Activated CD8-positive, alpha-beta memory T cell treated with anti-CD3 and anti-CD28 coated beads for 36 hours (primary cell): ENCODE measurements around the gene MEGF6. TPM values are rescaled to one million over a fixed set of nuclear protein-coding genes. Genes with fewer than 3 reads are reported as not detected.
"Not testable (repeated sequence)": the region's sequence is repeated elsewhere in the genome, so short reads cannot be mapped to it uniquely, and the experiment has no call there.

Experiments used
- CTCF ChIA-PET: fragments of 350-600 bp; sonication (Branson Sonifier 250); formaldehyde crosslinking; loops from one replicate; lab custom pipeline; 2021; ENCODE audit warnings: antibody characterized with exemption; lab: Charles Lee
- POLR2A ChIA-PET: fragments of 350-600 bp; sonication (Branson Sonifier 250); formaldehyde crosslinking; loops from one replicate; lab custom pipeline; 2021; ENCODE audit warnings: antibody characterized with exemption; lab: Charles Lee
- total RNA-seq, 2 experiments: library from RNA; stranded (reverse); gene quantifications; one replicate each; pipeline ENCODE4 v1.2.3, GENCODE V29; 2021

MEGF6 gene
- total RNA-seq, 2 experiments from 2014 or later, result 1.3 to 1.6 TPM

DNA sequence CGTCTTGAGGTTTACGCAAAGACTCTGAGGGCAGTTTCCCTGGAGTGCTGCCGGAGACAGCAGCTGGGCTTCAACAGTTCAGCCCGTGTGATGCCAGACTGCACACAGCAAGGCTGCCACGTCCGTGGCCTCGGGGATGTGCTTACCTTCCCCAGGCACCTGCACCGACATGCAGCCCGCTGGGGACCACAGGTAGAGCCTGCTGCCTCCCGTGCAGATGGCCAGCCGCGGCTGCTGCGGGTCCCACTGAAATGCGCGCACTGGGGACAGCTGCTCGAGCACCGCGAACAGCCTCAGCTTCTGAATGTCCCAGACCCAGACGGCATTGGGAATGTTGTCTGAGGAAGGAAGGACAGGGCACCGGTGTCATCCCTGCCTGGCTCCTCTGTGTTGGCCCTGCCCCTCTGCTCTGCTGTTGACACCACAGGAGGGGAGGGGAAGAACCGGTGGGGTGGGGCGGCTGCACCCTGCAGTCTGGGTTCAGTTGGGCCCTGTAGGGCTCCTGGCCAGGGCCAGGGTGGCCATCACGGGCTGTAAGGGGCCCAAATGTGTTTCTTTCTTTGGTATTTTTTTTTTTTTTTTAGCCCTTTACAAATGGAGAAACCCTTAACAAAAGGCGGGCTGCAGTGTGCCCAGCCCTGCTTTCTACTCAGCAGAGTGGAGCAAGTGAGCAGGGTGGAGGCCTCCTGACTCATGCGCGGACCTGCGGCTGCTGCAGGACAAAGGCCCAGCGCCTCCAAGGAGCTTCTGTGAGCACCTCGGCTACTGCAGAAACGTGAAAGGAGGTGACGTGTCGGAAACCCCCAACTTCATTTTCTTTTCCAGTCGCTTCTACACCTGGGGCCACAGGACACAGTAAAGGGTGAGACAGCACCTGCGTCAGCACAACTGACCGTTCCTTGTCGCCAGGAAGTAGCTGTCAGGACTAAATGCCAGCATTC, 20.3 kb upstream of the MEGF6 start:
- ChIA-PET CTCF (interaction anchor here (1.2 kb wide), 1 partner anchor 12 kb away, joined by 3 read pairs; no protein-coding TSS in a partner anchor), POLR2A (no interaction called here)

DNA sequence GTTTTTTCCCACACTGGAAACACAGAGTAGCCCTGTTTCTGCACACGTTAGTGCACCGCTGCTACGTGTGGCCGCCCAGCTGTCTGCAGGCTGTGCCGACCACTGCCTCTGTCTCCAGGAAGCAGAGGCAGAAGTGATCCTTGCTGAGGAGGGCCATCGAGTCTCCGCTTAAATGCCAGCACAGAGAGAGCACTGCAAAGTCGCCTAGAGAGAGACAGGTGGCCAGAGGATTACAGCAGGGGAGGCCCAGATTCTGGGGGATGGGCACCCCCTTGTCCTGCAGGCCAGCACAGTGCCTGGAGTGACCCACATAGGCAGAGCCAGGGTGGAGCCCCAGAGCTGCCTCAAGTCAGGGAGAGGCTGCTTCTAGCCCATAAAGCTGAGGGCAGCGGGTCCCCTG, 19.6 kb upstream of the MEGF6 start:
- CTCF ChIA-PET, result no interaction called here
- POLR2A ChIA-PET, result no interaction called here

GRCh38 chr1:3630161-3630611, 18.9 kb upstream of the MEGF6 start:
- POLR2A ChIA-PET, result no interaction called here
- CTCF ChIA-PET, result interaction anchor here (0.8 to 2.2 kb wide), 2 partner anchors 139 to 177 kb away, joined by 3 to 8 read pairs; no protein-coding TSS in a partner anchor

GRCh38 chr1:3629561-3630160, 18.4 kb upstream of the MEGF6 start:
- ChIA-PET CTCF (interaction anchor here (0.8 to 2.2 kb wide), 2 partner anchors 139 to 177 kb away, joined by 3 to 8 read pairs; no protein-coding TSS in a partner anchor), POLR2A (no interaction called here)

DNA sequence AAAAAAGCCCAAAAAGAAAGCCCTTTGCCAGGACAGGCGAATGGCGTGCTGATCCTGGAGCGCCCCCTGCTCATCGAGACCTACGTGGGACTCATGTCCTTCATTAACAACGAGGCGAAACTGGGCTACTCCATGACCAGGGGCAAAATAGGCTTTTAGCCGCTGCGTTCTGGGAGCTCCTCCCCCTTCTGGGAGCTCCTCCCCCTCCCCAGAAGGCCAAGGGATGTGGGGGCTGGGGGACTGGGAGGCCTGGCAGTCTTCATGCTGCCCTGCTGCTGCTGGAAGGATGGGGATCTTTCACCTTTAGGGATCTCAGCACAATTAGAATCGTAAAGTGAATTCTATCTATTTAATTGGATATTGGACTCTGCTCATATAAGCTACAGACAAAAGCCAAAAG, 17.1 kb upstream of the MEGF6 start:
- ChIA-PET POLR2A (no interaction called here), CTCF (interaction anchor here (1.2 to 2.2 kb wide), 2 partner anchors 9 to 175 kb away, joined by 5 to 8 read pairs; no protein-coding TSS in a partner anchor)

DNA sequence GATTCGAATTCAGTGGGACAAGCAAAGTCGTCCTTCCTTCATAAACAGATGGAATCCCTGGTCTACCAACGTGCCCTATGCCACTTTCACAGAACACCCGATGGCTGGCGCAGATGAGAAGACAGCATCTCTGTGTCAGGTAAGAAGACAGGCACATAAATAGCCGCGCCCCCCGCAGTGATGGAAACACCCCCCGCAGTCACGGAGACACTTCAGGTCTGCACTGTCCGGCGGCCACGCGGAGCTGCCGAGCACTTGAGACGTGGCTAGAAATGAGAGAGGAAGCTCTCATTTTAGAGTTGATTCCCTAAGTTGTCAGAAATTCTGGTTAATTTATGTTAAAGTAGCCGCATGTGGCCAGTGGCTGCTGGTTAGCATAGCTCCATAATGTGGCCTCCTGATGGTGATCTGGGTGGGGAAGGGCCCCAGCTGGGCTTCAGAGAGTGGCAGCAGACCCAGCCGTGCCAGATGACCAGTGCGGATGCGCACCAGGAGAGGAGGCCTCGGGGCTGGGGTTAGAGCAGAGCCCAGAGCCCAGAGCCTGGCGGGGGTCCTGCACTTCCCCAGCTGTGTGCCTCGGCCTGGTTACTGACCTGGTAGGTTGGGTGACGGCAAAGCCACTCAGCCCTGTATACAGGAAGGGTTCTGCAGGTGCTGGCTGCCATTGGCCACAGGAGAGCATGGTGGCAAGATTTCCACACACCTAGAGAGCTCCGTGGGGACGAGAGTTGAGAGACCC, 16.4 kb upstream of the MEGF6 start:
- ChIA-PET POLR2A (no interaction called here), CTCF (interaction anchor here (1.2 to 2.2 kb wide), 2 partner anchors 9 to 175 kb away, joined by 5 to 8 read pairs; no protein-coding TSS in a partner anchor)

DNA sequence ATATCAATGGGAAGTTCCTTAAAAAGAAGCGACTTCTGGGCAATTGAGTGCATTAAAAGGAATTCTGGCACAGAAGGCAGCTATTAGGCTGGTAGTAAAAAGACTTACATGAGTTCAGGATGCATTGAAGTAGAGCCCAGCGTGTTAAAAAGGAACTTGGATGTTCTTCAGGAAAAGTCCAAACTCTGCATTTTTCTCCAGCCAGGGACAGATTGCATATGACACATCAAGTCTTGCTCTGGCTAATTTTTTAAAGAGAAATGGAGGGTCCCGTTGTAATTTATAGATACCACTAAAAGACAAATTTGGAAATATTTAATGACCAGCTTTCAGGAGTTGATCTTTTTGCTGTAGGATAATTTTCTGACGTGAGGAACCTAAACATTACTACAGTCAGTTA, 14.7 kb upstream of the MEGF6 start:
- ChIA-PET POLR2A (interaction anchor here (0.9 kb wide), 1 partner anchor 23 kb away, joined by 3 read pairs; no protein-coding TSS in a partner anchor), CTCF (interaction anchor here (0.7 kb wide), 1 partner anchor 173 kb away, joined by 3 read pairs; no protein-coding TSS in a partner anchor)

- POLR2A ChIA-PET, result no interaction called here
- CTCF ChIA-PET, result no interaction called here
These were observed 14.0 kb upstream of the MEGF6 start for GRCh38 chr1:3625151-3625907.

- POLR2A ChIA-PET, result no interaction called here
- CTCF ChIA-PET, result interaction anchor here (1.0 to 6.4 kb wide), 3 partner anchors 32 to 171 kb away, joined by 4 to 45 read pairs (median 5); no protein-coding TSS in a partner anchor
These were observed 13.2 kb upstream of the MEGF6 start, which contains the start of gene TPRG1L for GRCh38 chr1:3624200-3625136. Gene TPRG1L, plus strand, starts transcription at chr1:3625015. Its CDS starts 58 bp downstream, at chr1:3625073.

GRCh38 chr1:3623441-3624199, 12.3 kb upstream of the MEGF6 start:
- ChIA-PET POLR2A (no interaction called here), CTCF (interaction anchor here (1.0 to 6.4 kb wide), 3 partner anchors 33 to 170 kb away, joined by 4 to 45 read pairs (median 5); no protein-coding TSS in a partner anchor)

DNA sequence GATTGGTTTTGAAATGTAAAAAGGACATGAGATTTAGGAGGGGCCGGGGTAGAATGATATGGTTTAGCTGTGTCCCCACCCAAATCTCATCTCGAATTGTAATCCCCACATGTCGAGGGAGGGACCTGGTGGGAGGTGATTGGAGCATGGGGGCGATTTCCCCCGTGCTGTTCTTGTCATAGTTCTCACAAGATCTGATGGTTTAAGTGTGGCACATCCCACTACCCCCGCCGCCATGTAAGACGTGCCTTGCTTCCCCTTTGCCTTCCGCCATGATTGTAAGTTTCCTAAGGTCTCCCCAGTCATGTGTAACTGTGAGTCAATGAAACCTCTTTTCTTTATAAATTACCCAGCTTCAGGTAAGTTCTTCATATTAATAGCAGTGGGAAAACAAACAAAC, 10.8 kb upstream of the MEGF6 start:
- POLR2A ChIA-PET, result not testable (repeated sequence)
- CTCF ChIA-PET, result interaction anchor here (0.7 to 6.4 kb wide), 4 partner anchors 27 to 180 kb away, joined by 3 to 45 read pairs (median 4); partner anchors contain the start of gene WRAP73

DNA sequence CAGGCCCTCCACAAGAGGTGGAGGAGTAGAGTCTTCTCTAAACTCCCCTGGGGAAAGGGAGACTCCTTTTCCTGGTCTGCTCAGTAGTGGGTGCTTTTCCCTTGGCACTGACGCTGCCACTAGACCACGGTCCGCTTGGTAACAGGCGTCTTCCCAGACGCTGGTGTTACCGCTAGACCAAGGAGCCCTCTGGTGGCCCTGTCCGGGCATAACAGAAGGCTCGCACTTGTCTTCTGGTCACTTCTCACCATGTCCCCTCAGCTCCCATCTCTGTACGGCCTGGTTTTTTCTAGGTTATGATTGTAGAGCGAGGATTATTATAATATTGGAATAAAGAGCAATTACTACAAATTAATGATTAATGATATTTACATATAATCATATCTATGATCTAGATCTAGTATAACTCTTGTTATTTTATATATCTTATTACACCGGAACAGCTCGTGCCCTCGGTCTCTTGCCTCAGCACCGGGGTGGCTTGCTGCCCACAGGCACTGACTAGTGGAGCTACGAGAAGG, 9.9 kb upstream of the MEGF6 start:
- CTCF ChIA-PET, result interaction anchor here (1.5 to 6.4 kb wide), 8 partner anchors 13 to 180 kb away, joined by 3 to 45 read pairs (median 8); no protein-coding TSS in a partner anchor
- POLR2A ChIA-PET, result not testable (repeated sequence)

GRCh38 chr1:3620708-3621107, 9.4 kb upstream of the MEGF6 start:
- ChIA-PET CTCF (interaction anchor here (1.0 to 6.4 kb wide), 10 partner anchors 13 to 181 kb away, joined by 3 to 45 read pairs (median 8); no protein-coding TSS in a partner anchor), POLR2A (no interaction called here)

GRCh38 chr1:3618881-3619671, 7.8 kb upstream of the MEGF6 start:
- POLR2A ChIA-PET, result interaction anchor here (1.0 kb wide), 1 partner anchor 166 kb away, joined by 4 read pairs; no protein-coding TSS in a partner anchor
- CTCF ChIA-PET, result interaction anchor here (0.7 to 6.4 kb wide), 24 partner anchors 9 to 181 kb away, joined by 3 to 45 read pairs (median 4); no protein-coding TSS in a partner anchor

DNA sequence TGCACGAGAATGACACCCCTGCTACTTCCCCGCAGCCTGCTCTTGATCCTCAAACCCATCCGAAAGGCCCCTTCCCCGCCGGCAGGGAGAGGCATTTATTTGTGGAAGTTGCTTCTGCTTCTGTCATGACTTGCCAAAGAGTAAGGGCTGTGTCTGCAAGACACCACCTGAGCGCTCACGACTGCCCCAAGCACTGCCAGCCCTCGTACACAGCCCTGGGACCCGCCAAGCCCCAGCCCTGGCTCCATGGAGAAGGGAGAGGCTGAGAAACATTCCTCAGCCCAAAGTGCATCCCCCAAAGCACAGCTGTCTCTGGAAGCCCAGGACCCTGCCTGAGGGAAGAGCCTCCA, 7.2 kb upstream of the MEGF6 start:
- ChIA-PET POLR2A (interaction anchor here (1.0 kb wide), 1 partner anchor 165 kb away, joined by 4 read pairs; no protein-coding TSS in a partner anchor), CTCF (interaction anchor here (0.7 to 6.4 kb wide), 20 partner anchors 8 to 181 kb away, joined by 3 to 45 read pairs (median 4); no protein-coding TSS in a partner anchor)
